Stomach (tissue), 9 donors: ENCODE results near the gene CIT. TPM values are rescaled to one million over a fixed set of nuclear protein-coding genes. Genes with fewer than 3 reads are reported as not detected.

Source experiments
- DNase-seq, 2 donors: peaks; one replicate each; pipeline versions ENCODE4 v3.0.0 to v3.0.0-alpha.2; 2013 to 2019
- H3K27ac ChIP-seq, 5 donors: fragments of 200-600 bp in 4 of 5; sonication (generic) in 4 of 5; one replicate each; pipeline ENCODE4 v1.5.1; 2013 to 2019; ENCODE audit warnings: mild to moderate bottlenecking in 1 of 5, moderate library complexity in 1 of 5
- H3K27me3 ChIP-seq, 3 donors: fragments of 200-600 bp; sonication (generic); one replicate each; pipeline ENCODE4 v1.5.1; 2017 to 2019; ENCODE audit warnings: mixed run types in 1 of 3
- H3K36me3 ChIP-seq, 4 donors: fragments of 200-600 bp; sonication (generic); 1 replicate in 3 of 4; 2 replicates in 1 of 4; pipeline ENCODE4 v1.5.1; 2016 to 2019
- H3K4me1 ChIP-seq, 4 donors: fragments of 200-600 bp; sonication (generic); one replicate each; pipeline ENCODE4 v1.5.1; 2016 to 2019
- H3K4me3 ChIP-seq, 4 donors: fragments of 200-600 bp; sonication (generic) in 3 of 4; one replicate each; pipeline ENCODE4 v1.5.1; 2016 to 2019; ENCODE audit warnings: mild to moderate bottlenecking in 1 of 4
- H3K9me3 ChIP-seq, 4 donors: fragments of 200-600 bp; sonication (generic); one replicate each; pipeline ENCODE4 v1.5.1; 2016 to 2019
- EP300 ChIP-seq: sonication (generic); formaldehyde crosslinking; IDR thresholded peaks from one replicate; pipeline ENCODE4 v1.6.1; 2017; ENCODE audit warnings: antibody characterized with exemption
- POLR2A ChIP-seq, 4 donors: fragments of 450-650 bp; IDR thresholded peaks; one replicate each; pipeline ENCODE4 v1.6.1; 2016; ENCODE audit warnings: antibody characterized with exemption in 4 of 4, control low read depth in 2 of 4, mild to moderate bottlenecking in 1 of 4, moderate library complexity in 1 of 4
- POLR2AphosphoS5 ChIP-seq, 3 donors: sonication (generic); formaldehyde crosslinking; IDR thresholded peaks; one replicate each; pipeline ENCODE4 v1.6.1; 2016; ENCODE audit warnings: antibody characterized with exemption in 3 of 3
- WGBS, 5 donors: extraction: QIAGEN DNeasy Blood & Tissue Kit in 3 of 5; methylation state at CpG; one replicate each; pipeline versions ENCODE4 v1.1.5 to v1.1.7; 2013 to 2018; 5-methylcytosine and 5-hydroxymethylcytosine counted together
- intact Hi-C: fragments of 100-400 bp; cut with DNase I; formaldehyde crosslinking; loops from one replicate; pipeline ENCODE4 v1.15.1; 2023; ENCODE audit warnings: low total_unique reads
- polyA plus RNA-seq, 3 donors: library from polyadenylated mRNA; stranded (reverse); fragments of 200-250 nt; gene quantifications; one replicate each; pipeline ENCODE4 v1.2.3, GENCODE V29; 2013
- total RNA-seq, 5 donors: library from RNA; depleted of rRNA; stranded (reverse); fragments of >200 nt; gene quantifications; one replicate each; pipeline versions ENCODE4 v1.1.0 to v1.2.3, GENCODE V29; 2014 to 2016
- TF ChIP-seq, protein P1 (sequence below), 7 experiments: fragments of 450-650 bp in 4 of 7; fragments of 200-600 bp in 3 of 7; sonication (generic) in 3 of 7; IDR thresholded peaks; one replicate each; pipeline ENCODE4 v1.5.1; 2016 to 2019; ENCODE audit warnings: antibody characterized with exemption in 7 of 7, control low read depth in 2 of 7, mild to moderate bottlenecking in 1 of 7
- donor health status: healthy with polysubstance abuse.
- donor health status: Bipolar disorder and iron deficiency.
- donor health status: healthy.

The CIT gene
- total and polyA plus RNA-seq, 8 donors, result 2.8 to 164 (median 21.0) TPM

DNA sequence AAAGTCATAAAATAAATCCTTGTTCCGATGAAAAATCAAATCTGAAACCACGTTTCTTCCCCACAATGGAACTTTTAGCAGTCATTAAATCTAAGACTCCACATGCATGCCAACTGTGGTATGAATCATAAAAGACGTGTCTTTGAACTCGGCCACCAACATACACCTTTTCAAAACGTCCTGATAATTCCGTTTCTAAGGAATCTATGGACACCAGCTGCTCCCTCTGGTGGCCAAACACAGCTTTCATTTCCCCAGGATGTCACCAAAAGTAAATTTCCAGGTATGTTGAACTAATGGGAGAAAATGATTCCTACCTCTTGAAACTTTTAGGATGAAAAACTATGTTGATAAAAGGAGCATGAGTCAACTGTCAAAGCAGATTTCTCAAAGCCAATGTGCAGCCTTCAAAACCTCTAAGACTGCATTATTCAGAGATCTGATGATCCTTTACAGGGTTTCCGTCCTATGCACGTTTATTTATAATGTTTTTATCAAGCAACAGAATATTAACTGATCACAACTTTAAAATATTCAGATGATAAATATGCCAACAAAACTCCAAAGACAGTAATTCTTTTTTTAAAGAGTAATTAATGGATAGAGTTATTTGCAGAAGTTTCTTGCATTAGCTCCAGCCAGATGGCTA, 96.2 kb downstream of the CIT start:
- Histone ChIP-seq H3K27me3 (no peaks in the 10 kb centered on the region), H3K9me3 (peaks cover 0 to 5% (median 0%) of the 10 kb centered on the region in 4 donors), H3K36me3 (peaks cover 0 to 21% (median 0%) of the 10 kb centered on the region in 4 donors), H3K27ac (no peak overlapping the region), H3K4me1 (peaks cover 0 to 11% (median 0%) of the 10 kb centered on the region in 4 donors), H3K4me3 (no peak overlapping the region)
- intact Hi-C loops, result loop anchor here (5.0 kb wide), 1 partner anchor 124 kb away; no protein-coding TSS in a partner anchor
- peak; percentile 78 to 80 for DNase-seq
- 28 to 32% (median 31%) methylated on average over 8 of the region's 8 CpGs for WGBS, 5 donors
- TF ChIP-seq POLR2A (IDR thresholded peaks at IDR 0.05), result no peak
- peak in 2 of 3 donors; percentile 25 to 64 for TF ChIP-seq POLR2AphosphoS5 (IDR thresholded peaks at IDR 0.05)
- TF ChIP-seq, protein P1, sequence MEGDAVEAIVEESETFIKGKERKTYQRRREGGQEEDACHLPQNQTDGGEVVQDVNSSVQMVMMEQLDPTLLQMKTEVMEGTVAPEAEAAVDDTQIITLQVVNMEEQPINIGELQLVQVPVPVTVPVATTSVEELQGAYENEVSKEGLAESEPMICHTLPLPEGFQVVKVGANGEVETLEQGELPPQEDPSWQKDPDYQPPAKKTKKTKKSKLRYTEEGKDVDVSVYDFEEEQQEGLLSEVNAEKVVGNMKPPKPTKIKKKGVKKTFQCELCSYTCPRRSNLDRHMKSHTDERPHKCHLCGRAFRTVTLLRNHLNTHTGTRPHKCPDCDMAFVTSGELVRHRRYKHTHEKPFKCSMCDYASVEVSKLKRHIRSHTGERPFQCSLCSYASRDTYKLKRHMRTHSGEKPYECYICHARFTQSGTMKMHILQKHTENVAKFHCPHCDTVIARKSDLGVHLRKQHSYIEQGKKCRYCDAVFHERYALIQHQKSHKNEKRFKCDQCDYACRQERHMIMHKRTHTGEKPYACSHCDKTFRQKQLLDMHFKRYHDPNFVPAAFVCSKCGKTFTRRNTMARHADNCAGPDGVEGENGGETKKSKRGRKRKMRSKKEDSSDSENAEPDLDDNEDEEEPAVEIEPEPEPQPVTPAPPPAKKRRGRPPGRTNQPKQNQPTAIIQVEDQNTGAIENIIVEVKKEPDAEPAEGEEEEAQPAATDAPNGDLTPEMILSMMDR (IDR thresholded peaks at IDR 0.05), result peak in 5 of 7 experiments; percentile 55 to 80 (median 77)
- no peak for TF ChIP-seq EP300

DNA sequence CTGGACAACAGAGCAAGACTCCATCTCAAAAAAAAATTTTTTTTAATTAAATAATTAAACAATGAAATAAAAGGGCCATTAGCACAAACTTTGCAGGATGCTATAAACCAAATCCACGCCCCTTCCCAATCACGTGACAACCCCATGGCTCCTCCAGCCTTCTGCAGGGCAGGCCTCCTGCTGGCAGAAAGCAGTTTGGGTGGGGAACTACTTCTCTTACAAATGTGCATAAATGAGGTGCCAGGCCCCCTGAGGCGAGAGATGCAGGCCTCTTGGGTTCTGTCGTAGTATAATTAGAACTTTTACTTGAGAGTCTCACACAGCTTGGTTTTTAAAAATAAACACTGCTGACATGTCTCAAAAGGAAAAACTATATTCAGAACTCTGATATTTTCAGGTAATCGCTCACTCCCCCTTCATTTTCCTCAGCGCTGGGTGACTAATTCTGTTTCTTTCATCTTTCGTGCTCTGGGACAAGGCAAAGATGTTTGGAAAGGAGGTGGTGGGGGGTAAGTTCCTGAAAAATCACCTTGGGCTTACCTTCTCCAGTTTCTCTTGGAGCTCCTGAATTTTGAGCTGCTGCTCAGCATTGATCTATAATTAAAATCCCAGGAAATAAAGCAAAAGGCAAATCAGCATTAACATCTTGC, 101.7 kb downstream of the CIT start:
- no peaks in the 10 kb centered on the region for H3K27me3 ChIP-seq
- intact Hi-C loops, result no loop called here
- H3K9me3 ChIP-seq, result no peaks in the 10 kb centered on the region
- H3K36me3 ChIP-seq, result peaks cover 0 to 18% (median 0%) of the 10 kb centered on the region in 4 donors
- no peak overlapping the region for H3K4me3 ChIP-seq
- no peak overlapping the region for H3K27ac ChIP-seq
- peaks cover 0 to 4% (median 0%) of the 10 kb centered on the region in 4 donors for H3K4me1 ChIP-seq
- 89 to 96% (median 92%) methylated on average over 7 of the region's 7 CpGs for WGBS, 5 donors
- no peak for DNase-seq
- TF ChIP-seq POLR2AphosphoS5 (IDR thresholded peaks at IDR 0.05), result no peak
- no peak for TF ChIP-seq EP300
- no peak for TF ChIP-seq POLR2A (IDR thresholded peaks at IDR 0.05)
- TF ChIP-seq, protein P1 (IDR thresholded peaks at IDR 0.05), result no peak

DNA sequence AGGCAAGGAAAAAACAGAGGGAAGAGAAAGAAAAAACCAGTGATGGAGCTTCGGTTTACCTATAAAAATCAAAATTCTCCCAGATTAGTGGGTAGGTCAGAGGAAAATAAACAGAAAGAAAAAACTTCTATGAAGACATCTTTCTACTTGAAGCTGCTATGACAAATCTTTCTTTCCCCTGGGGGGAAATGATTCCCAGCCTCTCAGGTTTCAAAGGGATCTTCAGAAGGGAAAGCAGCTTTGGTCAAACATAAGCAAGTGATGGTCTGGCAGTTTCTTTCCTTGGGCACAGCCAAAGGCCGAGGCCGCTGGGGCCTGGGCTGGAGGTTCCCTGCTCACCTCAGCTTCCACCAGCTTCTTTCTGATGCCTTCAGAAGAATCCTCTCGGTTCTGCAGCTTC, 104.7 kb downstream of the CIT start:
- DNase-seq, result no peak
- Histone ChIP-seq H3K27ac (no peak overlapping the region), H3K4me3 (no peak overlapping the region), H3K4me1 (no peaks in the 10 kb centered on the region), H3K9me3 (no peaks in the 10 kb centered on the region), H3K27me3 (no peaks in the 10 kb centered on the region), H3K36me3 (peaks cover 0 to 18% (median 0%) of the 10 kb centered on the region in 4 donors)
- WGBS, 5 donors, result 94 to 100% (median 97%) methylated on average over 4 of the region's 4 CpGs
- TF ChIP-seq EP300, result no peak
- intact Hi-C loops, result no loop called here

DNA sequence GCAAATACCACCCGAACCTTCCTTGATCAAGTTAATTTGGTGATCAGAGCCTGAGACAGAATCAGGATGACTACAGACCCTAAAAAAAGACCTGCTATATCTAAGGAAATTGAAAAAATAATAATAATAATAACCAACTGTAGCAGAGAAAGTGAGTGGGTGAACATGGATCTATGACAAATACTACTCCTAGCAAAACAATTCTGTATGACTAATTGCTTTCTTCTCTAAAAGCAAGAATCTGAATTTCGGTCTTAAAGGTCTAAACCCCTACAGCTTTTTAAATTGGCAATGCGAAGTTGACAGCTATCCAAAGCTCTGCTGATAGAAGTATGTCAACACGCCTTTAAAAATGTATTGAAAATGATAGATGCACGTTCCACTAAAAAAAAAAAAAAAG, 107.0 kb downstream of the CIT start:
- no peak for DNase-seq
- H3K27me3 ChIP-seq, result no peaks in the 10 kb centered on the region
- H3K4me3 ChIP-seq, result no peak overlapping the region
- TF ChIP-seq POLR2AphosphoS5 (IDR thresholded peaks at IDR 0.05) (no peak), EP300 (no peak), POLR2A (IDR thresholded peaks at IDR 0.05) (no peak)
- TF ChIP-seq, protein P1 (IDR thresholded peaks at IDR 0.05), result no peak
- H3K9me3 ChIP-seq, result no peaks in the 10 kb centered on the region
- WGBS, 5 donors, result 89 to 99% (median 95%) methylated on average over 5 of the region's 5 CpGs
- intact Hi-C loops, result no loop called here
- H3K4me1 ChIP-seq, result no peaks in the 10 kb centered on the region
- peaks cover 0 to 18% (median 0%) of the 10 kb centered on the region in 4 donors for H3K36me3 ChIP-seq
- H3K27ac ChIP-seq, result no peak overlapping the region

DNA sequence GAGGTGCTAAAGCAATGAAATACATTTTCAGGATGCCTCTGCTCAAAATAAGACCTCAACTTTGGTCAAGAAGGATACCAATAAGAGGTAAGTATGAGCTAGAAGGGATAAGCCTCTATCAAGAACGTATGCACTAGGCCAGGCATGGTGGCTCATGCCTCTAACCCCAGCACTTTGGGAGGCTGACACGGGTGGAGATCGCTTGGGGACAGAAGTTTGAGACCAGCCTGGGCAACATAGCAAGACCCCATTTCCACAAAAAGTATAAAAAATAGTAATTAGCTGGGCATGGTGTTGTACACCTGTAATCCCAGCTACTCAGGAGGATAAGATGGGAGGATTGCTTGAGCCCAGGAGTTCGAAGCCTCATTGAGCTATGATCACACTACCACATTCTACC, 114.5 kb downstream of the CIT start:
- TF ChIP-seq POLR2AphosphoS5 (IDR thresholded peaks at IDR 0.05), result no peak
- TF ChIP-seq EP300, result no peak
- TF ChIP-seq, protein P1 (IDR thresholded peaks at IDR 0.05), result no peak
- TF ChIP-seq POLR2A (IDR thresholded peaks at IDR 0.05), result no peak
- intact Hi-C loops, result no loop called here
- DNase-seq, result no peak
- Histone ChIP-seq H3K27ac (no peak overlapping the region), H3K36me3 (peaks cover 0 to 29% (median 0%) of the 10 kb centered on the region in 4 donors), H3K4me1 (no peaks in the 10 kb centered on the region), H3K27me3 (no peaks in the 10 kb centered on the region), H3K4me3 (no peak overlapping the region), H3K9me3 (no peaks in the 10 kb centered on the region)
- WGBS, 5 donors, result 96 to 99% (median 97%) methylated on average over 4 of the region's 4 CpGs
